HCT116 (cell line): ENCODE measurements around the gene MOB4. TPM values are rescaled to one million over a fixed set of nuclear protein-coding genes. Genes with fewer than 3 reads are reported as not detected.

Experiments
- ATAC-seq: fragments of 200-7000 bp; cut with Tn5 transposase; 2 replicates; pipeline ENCODE4 v1.9.1; 2020; ENCODE audit warnings: mild to moderate bottlenecking, moderate library complexity
- Bru-seq: library from RNA; stranded (reverse); fragments of 400-500 nt; gene quantifications from one replicate; lab custom pipeline; 2021; lab: Mats Ljungman, UMichigan
- BruChase-seq, 2 experiments: library from RNA; stranded (reverse); fragments of 400-500 nt; gene quantifications; one replicate each; lab custom pipeline; 2021; lab: Mats Ljungman, UMichigan
- BruUV-seq: library from RNA; stranded (reverse); fragments of 400-500 nt; replicated peaks from 2 replicates; lab custom pipeline; 2021; lab: Mats Ljungman, UMichigan
- CTCF ChIA-PET: fragments of 300-600 bp; sonication (Branson Sonifier 250); formaldehyde crosslinking; loops from one replicate; lab custom pipeline; 2021; ENCODE audit warnings: antibody characterized with exemption; lab: Charles Lee
- POLR2A ChIA-PET: fragments of 300-600, 350-600 bp; sonication (Branson Sonifier 250); formaldehyde crosslinking; loops from one replicate; lab custom pipeline; 2021; ENCODE audit warnings: antibody characterized with exemption; lab: Charles Lee
- RAD21 ChIA-PET, 2 experiments: fragments of 300-600 bp; sonication (Branson Sonifier 250); formaldehyde crosslinking; loops; one replicate each; lab custom pipeline; 2023; ENCODE audit warnings: low total read pairs in 2 of 2; ENCODE audit not compliant: uncharacterized antibody in 2 of 2, unreplicated experiment in 2 of 2, low non-redundant PET in 1 of 2; lab: Charles Lee
- DNase-seq: peaks from one replicate; pipeline ENCODE4 v3.0.0-alpha.2; 2010; ENCODE audit warnings: low read depth, low spot score
- H2AFZ ChIP-seq: fragments of 200-600 bp; shearing (Covaris generic), sonication (generic); 2 replicates; pipeline ENCODE4 v1.6.1; 2017; ENCODE audit warnings: low read depth, mixed run types, mixed read lengths, antibody characterized with exemption, low read length; ENCODE audit not compliant: poor library complexity, severe bottlenecking
- H3K27ac ChIP-seq: 2 replicates; pipeline ENCODE4 v1.5.1; 2012; ENCODE audit warnings: low read depth, low read length
- H3K27me3 ChIP-seq: fragments of 200-600 bp; sonication (generic); 2 replicates; pipeline ENCODE4 v1.6.1; 2016; ENCODE audit warnings: mixed run types, low read length, mixed read lengths; ENCODE audit not compliant: insufficient read depth
- H3K36me3 ChIP-seq, 2 experiments: fragments of 200-500 bp in 1 of 2; fragments of 200-600 bp in 1 of 2; sonication (Bioruptor generic) in 1 of 2; sonication (generic) in 1 of 2; 2 replicates each; pipeline versions ENCODE4 v1.5.1 to v1.6.1; 2014 to 2016; ENCODE audit warnings: low read length in 2 of 2, inconsistent platforms in 1 of 2, mixed read lengths in 1 of 2, mixed run types in 1 of 2; ENCODE audit not compliant: insufficient read depth in 2 of 2, control insufficient read depth in 1 of 2
- H3K4me1 ChIP-seq, 2 experiments: fragments of 200-600 bp in 1 of 2; sonication (generic) in 1 of 2; 2 replicates each; pipeline versions ENCODE4 v1.5.1 to v1.6.1; 2012 to 2017; ENCODE audit warnings: low read length in 2 of 2, inconsistent platforms in 1 of 2, mild to moderate bottlenecking in 1 of 2, mixed read lengths in 1 of 2, mixed run types in 1 of 2, moderate library complexity in 1 of 2; ENCODE audit not compliant: insufficient read depth in 2 of 2, control insufficient read depth in 1 of 2
- H3K4me2 ChIP-seq: fragments of 200-600 bp; sonication (generic); 2 replicates; pipeline ENCODE4 v1.6.1; 2017; ENCODE audit warnings: mixed run types, low read length, mixed read lengths
- H3K4me3 ChIP-seq, 2 experiments: fragments of 200-600 bp in 1 of 2; sonication (generic) in 1 of 2; replicated peaks in 1 of 2; 2 replicates each; pipeline ENCODE4 v1.5.1; 2011 to 2016; ENCODE audit warnings: low read length in 2 of 2, control low read depth in 1 of 2, low read depth in 1 of 2, mild to moderate bottlenecking in 1 of 2, mixed read lengths in 1 of 2, mixed run types in 1 of 2
- H3K79me2 ChIP-seq: fragments of 200-600 bp; sonication (generic); 2 replicates; pipeline ENCODE4 v1.6.1; 2017; ENCODE audit warnings: mild to moderate bottlenecking, mixed run types, low read length, moderate library complexity, mixed read lengths; ENCODE audit not compliant: insufficient read depth
- H3K9ac ChIP-seq: fragments of 200-600 bp; sonication (generic); 2 replicates; pipeline ENCODE4 v1.6.1; 2016; ENCODE audit warnings: low read length, mixed read lengths
- H3K9me2 ChIP-seq: fragments of 200-600 bp; sonication (generic), shearing (Covaris generic); 2 replicates; pipeline ENCODE4 v1.6.1; 2017; ENCODE audit warnings: mixed run types, mild to moderate bottlenecking, moderate library complexity; ENCODE audit not compliant: insufficient read depth
- H3K9me3 ChIP-seq, 2 experiments: fragments of 200-500 bp in 1 of 2; fragments of 200-600 bp in 1 of 2; sonication (Bioruptor generic) in 1 of 2; sonication (generic) in 1 of 2; 2 replicates each; pipeline ENCODE4 v1.6.1; 2014 to 2017; ENCODE audit warnings: low read length in 2 of 2, mixed read lengths in 2 of 2, inconsistent platforms in 1 of 2, low read depth in 1 of 2, mild to moderate bottlenecking in 1 of 2, mixed run types in 1 of 2, moderate library complexity in 1 of 2; ENCODE audit not compliant: control insufficient read depth in 1 of 2, insufficient read depth in 1 of 2
- H4K20me1 ChIP-seq: fragments of 200-600 bp; sonication (generic), shearing (Covaris generic); 2 replicates; pipeline ENCODE4 v1.6.1; 2017; ENCODE audit warnings: mixed run types, mild to moderate bottlenecking, moderate library complexity; ENCODE audit not compliant: insufficient read depth
- CTCF ChIP-seq, 3 experiments: fragments of 200-600 bp in 1 of 3; sonication (generic) in 1 of 3; IDR thresholded peaks in 2 of 3; conservative IDR thresholded peaks in 1 of 3; 2 replicates each; pipeline ENCODE4 v1.5.1; 2012 to 2017; ENCODE audit warnings: low read depth in 2 of 3, low read length in 2 of 3, antibody characterized with exemption in 1 of 3, borderline replicate concordance in 1 of 3, control low read depth in 1 of 3, mild to moderate bottlenecking in 1 of 3, mixed read lengths in 1 of 3, mixed run types in 1 of 3, moderate library complexity in 1 of 3; ENCODE audit not compliant: insufficient read depth in 1 of 3
- EGR1 ChIP-seq: IDR thresholded peaks from 2 replicates; pipeline ENCODE4 v1.6.1; 2012; ENCODE audit warnings: low read depth
- EZH2 ChIP-seq: fragments of 200-600 bp; sonication (generic); IDR thresholded peaks from 2 replicates; pipeline ENCODE4 v1.6.1; 2017; ENCODE audit warnings: antibody characterized with exemption, mixed run types
- FOSL1 ChIP-seq: IDR thresholded peaks from 2 replicates; pipeline ENCODE4 v1.6.1; 2012; ENCODE audit warnings: low read depth
- JUND ChIP-seq: IDR thresholded peaks from 2 replicates; pipeline ENCODE4 v1.6.1; 2012
- POLR2A ChIP-seq: IDR thresholded peaks from 2 replicates; pipeline ENCODE4 v1.7.0; 2011; ENCODE audit warnings: borderline replicate concordance; ENCODE audit not compliant: insufficient read depth, insufficient read length; ENCODE audit errors: extremely low read depth
- POLR2AphosphoS5 ChIP-seq: IDR thresholded peaks from 2 replicates; pipeline ENCODE4 v1.6.1; 2011; ENCODE audit warnings: mild to moderate bottlenecking, low read depth, low read length, moderate library complexity
- RAD21 ChIP-seq: IDR thresholded peaks from 2 replicates; pipeline ENCODE4 v1.6.1; 2012; ENCODE audit warnings: low read depth, mild to moderate bottlenecking
- REST ChIP-seq: IDR thresholded peaks from 2 replicates; pipeline ENCODE4 v1.6.1; 2012; ENCODE audit warnings: low read depth
- SP1 ChIP-seq: IDR thresholded peaks from 2 replicates; pipeline ENCODE4 v1.6.1; 2012; ENCODE audit warnings: low read depth
- SRF ChIP-seq: IDR thresholded peaks from 2 replicates; pipeline ENCODE4 v1.6.1; 2012; ENCODE audit warnings: low read depth
- TCF7L2 ChIP-seq: IDR thresholded peaks from 2 replicates; pipeline ENCODE4 v1.7.0; 2011; ENCODE audit warnings: borderline replicate concordance, inconsistent platforms; ENCODE audit not compliant: insufficient read depth, insufficient read length; ENCODE audit errors: extremely low read depth
- YY1 ChIP-seq: IDR thresholded peaks from 2 replicates; pipeline ENCODE4 v1.6.1; 2011; ENCODE audit warnings: low read length, low read depth, moderate library complexity, mild to moderate bottlenecking; ENCODE audit not compliant: insufficient replicate concordance; ENCODE audit errors: extremely low read depth
- ZBTB33 ChIP-seq: IDR thresholded peaks from 2 replicates; pipeline ENCODE4 v1.6.1; 2011; ENCODE audit warnings: mild to moderate bottlenecking, low read length, moderate library complexity; ENCODE audit not compliant: insufficient replicate concordance; ENCODE audit errors: extremely low read depth
- ZFX ChIP-seq: fragments of 450-650 bp; IDR thresholded peaks from 2 replicates; pipeline ENCODE4 v1.6.1; 2017
- ZNF274 ChIP-seq: fragments of 200-500 bp; sonication (Bioruptor generic); IDR thresholded peaks from 2 replicates; pipeline ENCODE4 v1.6.1; 2014; ENCODE audit warnings: mild to moderate bottlenecking, low read depth, low read length, inconsistent platforms
- intact Hi-C: fragments of 100-400 bp; cut with micrococcal nuclease; formaldehyde crosslinking; loops from 2 replicates; pipeline ENCODE4 v1.10.0; 2022
- long read RNA-seq: library from polyadenylated mRNA; unstranded; transcript quantifications from one replicate; pipeline ENCODE4 v2.0.0, GENCODE V29; 2021; ENCODE audit not compliant: unreplicated experiment
- polyA plus RNA-seq: library from polyadenylated mRNA; unstranded; fragments of >200 nt; gene quantifications from 2 replicates; pipeline ENCODE4 v1.2.1, GENCODE V29; 2012; ENCODE audit warnings: missing spikeins
- total RNA-seq: library from RNA; stranded (reverse); gene quantifications from one replicate; pipeline ENCODE4 v1.2.1, GENCODE V29; 2021; ENCODE audit not compliant: unreplicated experiment
- TF ChIP-seq, protein P1 (sequence below): IDR thresholded peaks from 2 replicates; pipeline ENCODE4 v1.6.1; 2012

MOB4 gene
- total RNA-seq (24.4 TPM), Bru-seq, nascent RNA (percentile 87 among the genes with signal in this experiment), BruChase-seq, experiment 1, labeled RNA remaining after a 6-hour chase (percentile 98 among the genes with signal in this experiment), BruChase-seq, experiment 2, labeled RNA remaining after a 2-hour chase (percentile 97 among the genes with signal in this experiment)
- polyA plus RNA-seq = 14.5 and 19.7 TPM in 2 replicates
- long read RNA-seq, transcript MOB4-202 (8 exons, 3,986 nt) = major isoform, 68 of 106 reads
- long read RNA-seq, transcript MOB4-207 (7 exons, 1,021 nt) = minor isoform, 27 of 106 reads
- long read RNA-seq, partial matches to known transcripts = 0 of 106 reads
- long read RNA-seq, other reads (novel, unspliced or antisense) = 9 of 106 reads

GRCh38 chr2:197515739-197516392 is at the start of gene MOB4:
MOB4 (plus strand) TSS chr2:197516066; CDS start chr2:197516087, 21 bp downstream.
- Histone ChIP-seq H3K9me3 (peaks cover 0 to 5% of the 10 kb centered on the region in 2 experiments; a peak in 1 of 4 replicates), H3K4me1 (peaks cover 10 to 17% of the 10 kb centered on the region in 2 experiments; a peak in 3 of 4 replicates), H3K27me3 (no peaks in the 10 kb centered on the region), H3K9me2 (no peaks in the 10 kb centered on the region), H3K27ac (peak within 1 kb of the TSS; percentile 74), H3K4me2 (peak within 1 kb of the TSS; percentile 88), H3K79me2 (peaks cover 47% of the 10 kb centered on the region), H3K4me3 (peak within 1 kb of the TSS; percentile 77 to 93), H3K9ac (peak within 1 kb of the TSS; percentile 82), H4K20me1 (no peaks in the 10 kb centered on the region), H3K36me3 (peaks cover 0 to 16% of the 10 kb centered on the region in 2 experiments; a peak in 2 of 4 replicates), H2AFZ (peak within 1 kb of the TSS; percentile 86)
- no TSS peak for BruUV-seq
- ATAC-seq (peak; percentile 94), DNase-seq (peak; percentile 86)
- intact Hi-C loops = no loop called here
- CTCF ChIA-PET = no interaction called here
- RAD21 ChIA-PET = no interaction called here
- POLR2A ChIA-PET = interaction anchor here (0.8 to 2.9 kb wide), 5 partner anchors 10 to 63 kb away, joined by 3 to 25 read pairs (median 4); partner anchors contain the start of genes COQ10B, HSPD1 and HSPE1
- TF ChIP-seq, protein P1, sequence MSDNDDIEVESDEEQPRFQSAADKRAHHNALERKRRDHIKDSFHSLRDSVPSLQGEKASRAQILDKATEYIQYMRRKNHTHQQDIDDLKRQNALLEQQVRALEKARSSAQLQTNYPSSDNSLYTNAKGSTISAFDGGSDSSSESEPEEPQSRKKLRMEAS = peak; percentile 97
- TF ChIP-seq REST (no peak), SRF (no peak; the same call in 1 of the 2 replicates), FOSL1 (no peak; the same call in 1 of the 2 replicates), POLR2A (peak; percentile 97), RAD21 (no peak), EZH2 (no peak), JUND (peak; percentile 56), YY1 (peak; percentile 91), SP1 (peak; percentile 90), TCF7L2 (peak; percentile 70), ZFX (peak; percentile 99), ZBTB33 (peak; percentile 91), POLR2AphosphoS5 (peak; percentile 94), ZNF274 (no peak), EGR1 (no peak; the same call in 1 of the 2 replicates), CTCF (IDR thresholded peaks at IDR 0.05 in 2 of 3, conservative IDR thresholded peaks at IDR 0.05 in 1 of 3; ENCODE audit: borderline replicate concordance in 1 of 3, insufficient read depth in 1 of 3, low read depth in 2 of 3, low read length in 2 of 3) (no peak)
